SK-N-SH (cell line): ENCODE data around the gene MRPS15.

Experiments
- CTCF ChIP-seq: fragments of 200-600 bp; sonication (generic); IDR thresholded peaks from 2 replicates; pipeline ENCODE4 v1.6.1; 2017; ENCODE audit warnings: antibody characterized with exemption, mild to moderate bottlenecking, moderate library complexity
- EP300 ChIP-seq, 2 experiments: IDR thresholded peaks; 2 replicates each; pipeline versions ENCODE4 v1.4.0 to v1.6.1; 2012; ENCODE audit warnings: borderline replicate concordance in 1 of 2, low read depth in 1 of 2, low read length in 1 of 2
- GABPA ChIP-seq: IDR thresholded peaks from 2 replicates; pipeline ENCODE4 v1.4.0; 2012; ENCODE audit warnings: low read depth, mild to moderate bottlenecking
- POLR2AphosphoS5 ChIP-seq: IDR thresholded peaks from 2 replicates; pipeline ENCODE4 v1.6.1; 2012; ENCODE audit warnings: low read depth, low read length
- RFX5 ChIP-seq: IDR thresholded peaks from 2 replicates; pipeline ENCODE4 v1.6.1; 2012; ENCODE audit warnings: mild to moderate bottlenecking, improper control_type of control experiment, low read length
- TAF1 ChIP-seq: IDR thresholded peaks from 2 replicates; pipeline ENCODE4 v1.6.1; 2012; ENCODE audit warnings: low read depth, mild to moderate bottlenecking, low read length, moderate library complexity, borderline replicate concordance

DNA sequence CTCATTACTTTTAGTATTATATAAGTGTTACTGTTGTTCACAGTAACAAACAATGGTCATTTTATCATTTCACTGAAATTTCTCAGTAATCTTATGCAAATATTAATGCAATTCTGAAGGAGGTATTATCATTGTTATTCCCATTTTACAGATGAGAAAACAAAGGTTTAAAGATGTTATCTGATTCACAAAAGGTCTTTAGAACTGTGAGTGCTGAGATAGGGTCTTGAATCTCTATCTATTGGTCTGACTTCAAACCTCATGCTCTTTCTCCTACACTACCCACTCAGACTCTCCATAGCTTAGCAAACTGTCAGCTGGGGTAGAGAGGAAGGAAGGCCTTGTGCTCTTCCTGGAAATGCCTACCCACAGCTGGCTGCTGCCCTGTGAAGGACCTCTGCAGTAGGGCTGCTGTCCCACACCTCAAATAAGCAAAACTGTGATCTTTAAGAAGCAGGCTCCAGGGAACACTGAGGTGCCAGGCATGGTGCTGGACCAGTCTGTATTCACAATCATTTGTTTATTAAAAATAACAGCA is 7.7 kb downstream of the MRPS15 start:
- TF ChIP-seq CTCF (no peak), POLR2AphosphoS5 (no peak), GABPA (no peak), EP300 (IDR thresholded peaks at IDR 0.05; ENCODE audit: borderline replicate concordance in 1 of 2, low read depth in 1 of 2, low read length in 1 of 2) (no peak), TAF1 (no peak), RFX5 (no peak)
